Kidney (tissue), 14 donors: Measurements from ENCODE around the gene ATP1B3. TPM values are rescaled to one million over a fixed set of nuclear protein-coding genes. Genes with fewer than 3 reads are reported as not detected.

ENCODE experiments used
- DNase-seq, 5 donors: peaks; one replicate each; pipeline ENCODE4 v3.0.0-alpha.2; 2013 to 2020
- FAIRE-seq: peaks from 2 replicates; lab custom pipeline; 2012; peaks lifted over from hg19 to GRCh38; lab: Jason Lieb, UNC
- H3K27ac ChIP-seq, 2 donors: one replicate each; pipeline ENCODE4 v1.7.0; 2013; ENCODE audit warnings: low read depth in 2 of 2, low read length in 2 of 2, inconsistent platforms in 1 of 2
- H3K27me3 ChIP-seq: one replicate; pipeline ENCODE4 v1.7.1; 2013; ENCODE audit warnings: low read length, inconsistent platforms; ENCODE audit not compliant: control insufficient read depth, insufficient read depth
- H3K36me3 ChIP-seq, 3 donors: one replicate each; pipeline versions ENCODE4 v1.7.0 to v1.7.1; 2013; ENCODE audit warnings: low read length in 3 of 3, control low read depth in 1 of 3, inconsistent platforms in 1 of 3; ENCODE audit not compliant: insufficient read depth in 3 of 3, control insufficient read depth in 2 of 3
- H3K4me1 ChIP-seq, 3 donors: one replicate each; pipeline versions ENCODE4 v1.7.0 to v1.7.1; 2013; ENCODE audit warnings: low read length in 3 of 3, inconsistent platforms in 1 of 3, low read depth in 1 of 3; ENCODE audit not compliant: control insufficient read depth in 2 of 3, insufficient read depth in 2 of 3
- H3K4me3 ChIP-seq, 3 donors: one replicate each; pipeline versions ENCODE4 v1.7.0 to v1.8.1; 2013; ENCODE audit warnings: low read length in 3 of 3, control low read depth in 1 of 3, inconsistent platforms in 1 of 3
- H3K9ac ChIP-seq, 3 donors: one replicate each; pipeline versions ENCODE4 v1.7.0 to v1.7.1; 2013; ENCODE audit warnings: low read length in 3 of 3, control low read depth in 1 of 3, inconsistent platforms in 1 of 3
- H3K9me3 ChIP-seq, 3 donors: one replicate each; pipeline versions ENCODE4 v1.7.0 to v1.7.1; 2013; ENCODE audit warnings: low read length in 3 of 3, control low read depth in 1 of 3, inconsistent platforms in 1 of 3; ENCODE audit not compliant: control insufficient read depth in 2 of 3, insufficient read depth in 1 of 3
- CTCF ChIP-seq: IDR thresholded peaks from 3 replicates; pipeline ENCODE4 v1.5.1; 2012; ENCODE audit warnings: mild to moderate bottlenecking, moderate library complexity, borderline replicate concordance; ENCODE audit not compliant: insufficient read depth; ENCODE audit errors: extremely low read depth
- intact Hi-C: fragments of 100-400 bp; cut with DNase I; formaldehyde crosslinking; loops from one replicate; pipeline ENCODE4 v1.11.1; 2022
- polyA plus RNA-seq: library from polyadenylated mRNA; stranded (reverse); fragments of 350-450 nt; fragmentation: Illumina TruSeq; extraction: RNeasy Lipid Tissue Mini Kit (QIAGEN cat#74804); gene quantifications from one replicate; pipeline ENCODE4 v1.2.3, GENCODE V29; 2014; ENCODE audit warnings: low read depth, low replicate concordance; ENCODE audit not compliant: insufficient read depth
- total RNA-seq: library from RNA; stranded (reverse); fragmentation: NEBNext Ultra II Directional; extraction: Animal tissue kit (Norgen Biotek cat#: 25700); gene quantifications from one replicate; pipeline ENCODE4 v1.2.1, GENCODE V29; 2021
- donor health status: control.
- donor health status: control.
- donor health status: control.
- donor health status: control.
- donor health status: control.
- donor health status: DM: yes; HTN: yes; CAD: no.
- donor health status: Normal renal cell carcinoma (clear cell type).

Gene ATP1B3
- total and polyA plus RNA-seq, 2 donors from 2014 or later: 110 to 195 TPM

DNA sequence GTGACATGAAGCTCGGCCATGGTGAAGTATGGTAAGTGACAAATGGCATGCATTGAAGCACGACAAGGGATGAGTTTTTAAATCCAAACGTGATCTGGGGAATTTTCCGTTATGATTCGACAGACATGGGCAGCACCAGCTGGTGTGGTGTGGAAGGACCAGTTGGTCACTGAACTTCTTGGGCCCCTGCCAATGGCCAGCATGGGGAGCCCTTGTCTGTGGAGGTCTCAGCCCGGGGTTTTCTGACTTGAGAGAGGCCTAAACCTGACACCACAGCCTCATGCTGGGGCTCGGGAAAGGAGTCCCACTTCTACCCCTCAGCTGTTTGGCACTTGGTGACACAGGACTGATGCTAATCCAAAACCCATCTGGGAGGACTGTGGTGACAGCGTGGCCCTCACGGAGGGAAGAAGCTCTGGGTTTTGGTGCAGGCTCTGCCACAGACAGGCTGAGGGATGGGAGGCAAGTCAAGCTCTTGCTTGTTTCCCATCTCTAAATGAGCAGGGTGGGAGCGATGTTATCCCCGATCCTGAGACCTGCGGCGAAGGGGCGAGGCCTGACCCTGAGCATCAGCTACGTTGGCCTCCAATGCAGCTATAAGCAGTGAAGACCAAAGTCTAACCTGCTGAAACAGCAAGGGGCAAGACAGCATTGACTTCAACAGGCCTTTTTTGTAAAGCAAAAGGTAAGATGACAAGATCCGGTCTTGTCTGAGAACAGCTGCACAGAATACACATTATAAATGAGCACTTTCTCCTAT is 69.5 kb downstream of the ATP1B3 start:
- TF ChIP-seq CTCF: no peak
- H3K9me3 ChIP-seq: no peaks in the 10 kb centered on the region
- no peak overlapping the region for H3K27ac ChIP-seq
- intact Hi-C loops: no loop called here
- DNase-seq: no peak
- H3K4me3 ChIP-seq: no peak overlapping the region
- FAIRE-seq: no peak
- no peaks in the 10 kb centered on the region for H3K27me3 ChIP-seq
- H3K9ac ChIP-seq: no peak overlapping the region
- no peaks in the 10 kb centered on the region for H3K4me1 ChIP-seq
- H3K36me3 ChIP-seq: no peaks in the 10 kb centered on the region

GRCh38 chr3:141949399-141949798 is 73.0 kb downstream of the ATP1B3 start:
- Histone ChIP-seq H3K4me3 (no peak overlapping the region), H3K4me1 (peaks cover 0 to 3% (median 0%) of the 10 kb centered on the region in 3 donors), H3K27me3 (no peaks in the 10 kb centered on the region), H3K9me3 (no peaks in the 10 kb centered on the region), H3K27ac (no peak overlapping the region), H3K9ac (no peak overlapping the region), H3K36me3 (no peaks in the 10 kb centered on the region)
- intact Hi-C loops: no loop called here
- no peak for FAIRE-seq
- no peak for DNase-seq
- TF ChIP-seq CTCF: no peak

DNA sequence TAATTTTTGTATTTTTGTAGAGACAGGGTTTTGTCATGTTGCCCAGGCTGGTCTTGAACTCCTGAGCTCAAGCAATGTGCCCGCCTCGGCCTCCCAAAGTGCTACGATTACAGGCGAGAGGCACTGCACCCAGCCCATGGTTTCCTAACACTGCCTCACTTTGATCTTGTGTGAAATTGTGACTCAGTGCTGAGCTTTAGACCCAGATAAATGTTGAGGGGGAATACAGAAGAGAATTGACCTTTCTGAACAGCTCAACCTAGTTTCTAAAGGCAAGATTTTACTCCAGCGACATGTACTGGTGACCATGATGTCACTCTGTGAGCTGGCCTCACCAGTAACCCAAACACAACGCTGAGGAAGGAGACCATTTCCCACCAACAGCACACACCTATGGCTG is 73.5 kb downstream of the ATP1B3 start:
- H3K27ac ChIP-seq: no peak overlapping the region
- H3K9ac ChIP-seq: no peak overlapping the region
- no peaks in the 10 kb centered on the region for H3K9me3 ChIP-seq
- DNase-seq (no peak), FAIRE-seq (no peak)
- no peaks in the 10 kb centered on the region for H3K27me3 ChIP-seq
- TF ChIP-seq CTCF: no peak
- H3K4me1 ChIP-seq: peaks cover 0 to 3% (median under 1%) of the 10 kb centered on the region in 3 donors
- H3K4me3 ChIP-seq: no peak overlapping the region
- intact Hi-C loops: no loop called here
- H3K36me3 ChIP-seq: no peaks in the 10 kb centered on the region
